Erythroblast (primary cell): ENCODE measurements around the gene C1QB.

Source experiments
- GATA1 ChIP-seq: IDR thresholded peaks from 2 replicates; pipeline ENCODE4 v1.6.1; 2011; ENCODE audit warnings: low read depth, mild to moderate bottlenecking, control low read depth, low read length, moderate library complexity
- POLR2A ChIP-seq: IDR thresholded peaks from 2 replicates; pipeline ENCODE4 v1.6.1; 2011; ENCODE audit warnings: mild to moderate bottlenecking, low read length

DNA sequence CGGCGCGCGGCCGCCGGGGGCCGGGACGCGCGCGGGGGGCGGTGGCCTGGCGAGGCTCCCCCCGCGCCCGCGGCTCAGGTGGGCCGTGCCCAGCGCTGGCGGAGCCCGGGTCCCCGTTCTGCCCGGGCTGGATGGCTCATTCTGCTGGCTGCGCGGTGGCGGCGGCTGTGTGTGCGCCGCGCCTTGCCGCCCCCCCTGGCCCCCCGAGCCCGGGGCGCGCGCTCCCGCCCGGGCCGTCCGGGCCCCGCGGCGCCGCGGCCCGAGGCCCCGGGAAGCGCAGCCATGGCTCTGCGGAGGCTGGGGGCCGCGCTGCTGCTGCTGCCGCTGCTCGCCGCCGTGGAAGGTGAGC is 57.6 kb downstream of the C1QB start, which contains the start of gene EPHB2:
- no peak for TF ChIP-seq POLR2A
- no peak for TF ChIP-seq GATA1
